HUES48 (cell line): ENCODE data around the gene DLG2.

Source experiments
- H3K27ac ChIP-seq: one replicate; pipeline ENCODE4 v1.7.0; 2013; ENCODE audit warnings: low read depth, low read length, inconsistent platforms
- H3K27me3 ChIP-seq: 2 replicates; pipeline ENCODE4 v1.6.1; 2013; ENCODE audit warnings: mild to moderate bottlenecking, low read length; ENCODE audit not compliant: control insufficient read depth, insufficient read depth
- H3K36me3 ChIP-seq: 2 replicates; pipeline ENCODE4 v1.6.1; 2013; ENCODE audit warnings: low read length; ENCODE audit not compliant: control insufficient read depth, insufficient read depth
- H3K4me1 ChIP-seq: 2 replicates; pipeline ENCODE4 v1.6.1; 2013; ENCODE audit warnings: mild to moderate bottlenecking, low read length; ENCODE audit not compliant: control insufficient read depth, insufficient read depth
- H3K4me3 ChIP-seq: 2 replicates; pipeline ENCODE4 v1.5.1; 2013; ENCODE audit warnings: mild to moderate bottlenecking, low read depth, low read length
- H3K9ac ChIP-seq: 2 replicates; pipeline ENCODE4 v1.6.1; 2013; ENCODE audit warnings: mild to moderate bottlenecking, low read depth, low read length, moderate library complexity
- H3K9me3 ChIP-seq: 2 replicates; pipeline ENCODE4 v1.6.1; 2013; ENCODE audit warnings: low read length; ENCODE audit not compliant: control insufficient read depth, insufficient read depth

The DLG2 gene

GRCh38 chr11:84675396-84676025, 951.6 kb downstream of the DLG2 start:
- Histone ChIP-seq H3K27ac (no peak overlapping the region), H3K9me3 (no peaks in the 10 kb centered on the region), H3K36me3 (no peaks in the 10 kb centered on the region), H3K9ac (no peak overlapping the region), H3K27me3 (no peaks in the 10 kb centered on the region), H3K4me1 (peaks cover 22% of the 10 kb centered on the region), H3K4me3 (no peak overlapping the region)

GRCh38 chr11:84673753-84674152, 953.4 kb downstream of the DLG2 start:
- Histone ChIP-seq H3K27me3 (no peaks in the 10 kb centered on the region), H3K4me1 (peaks cover 22% of the 10 kb centered on the region), H3K9me3 (no peaks in the 10 kb centered on the region), H3K27ac (no peak overlapping the region), H3K4me3 (no peak overlapping the region), H3K36me3 (no peaks in the 10 kb centered on the region), H3K9ac (no peak overlapping the region)

- H3K4me1 ChIP-seq, result peaks cover 22% of the 10 kb centered on the region
- H3K27me3 ChIP-seq, result no peaks in the 10 kb centered on the region
- H3K9ac ChIP-seq, result no peak overlapping the region
- no peak overlapping the region for H3K4me3 ChIP-seq
- no peak overlapping the region for H3K27ac ChIP-seq
- no peaks in the 10 kb centered on the region for H3K36me3 ChIP-seq
- no peaks in the 10 kb centered on the region for H3K9me3 ChIP-seq
Measured at GRCh38 chr11:84671325-84671999, 955.7 kb downstream of the DLG2 start.

- Histone ChIP-seq H3K4me3 (no peak overlapping the region), H3K9ac (no peak overlapping the region), H3K27me3 (no peaks in the 10 kb centered on the region), H3K36me3 (no peaks in the 10 kb centered on the region), H3K27ac (no peak overlapping the region), H3K9me3 (no peaks in the 10 kb centered on the region), H3K4me1 (no peaks in the 10 kb centered on the region)
Measured at GRCh38 chr11:84663731-84664130, 963.4 kb downstream of the DLG2 start.

GRCh38 chr11:84660257-84660977, 966.7 kb downstream of the DLG2 start:
- H3K9me3 ChIP-seq, result peaks cover 6% of the 10 kb centered on the region; the same call in 1 of the 2 replicates
- no peak overlapping the region for H3K27ac ChIP-seq
- no peak overlapping the region for H3K9ac ChIP-seq
- peaks cover 10% of the 10 kb centered on the region for H3K4me1 ChIP-seq
- H3K27me3 ChIP-seq, result no peaks in the 10 kb centered on the region
- H3K4me3 ChIP-seq, result no peak overlapping the region
- no peaks in the 10 kb centered on the region for H3K36me3 ChIP-seq

- Histone ChIP-seq H3K27me3 (no peaks in the 10 kb centered on the region), H3K4me3 (no peak overlapping the region), H3K27ac (peak overlapping the region; percentile 42), H3K36me3 (no peaks in the 10 kb centered on the region), H3K4me1 (peaks cover 15% of the 10 kb centered on the region), H3K9ac (no peak overlapping the region), H3K9me3 (peaks cover 6% of the 10 kb centered on the region; the same call in 1 of the 2 replicates)
Measured at GRCh38 chr11:84655712-84656111, 971.4 kb downstream of the DLG2 start.

GRCh38 chr11:84648471-84648870, 978.7 kb downstream of the DLG2 start:
- Histone ChIP-seq H3K9me3 (no peaks in the 10 kb centered on the region), H3K4me1 (peaks cover 48% of the 10 kb centered on the region), H3K9ac (no peak overlapping the region), H3K36me3 (no peaks in the 10 kb centered on the region), H3K27ac (peak overlapping the region; percentile 66), H3K27me3 (no peaks in the 10 kb centered on the region), H3K4me3 (peak overlapping the region; percentile 20; the same call in 1 of the 2 replicates)

GRCh38 chr11:84645988-84646694, 981.0 kb downstream of the DLG2 start:
- H3K27ac ChIP-seq, result peak overlapping the region; percentile 16
- H3K27me3 ChIP-seq, result no peaks in the 10 kb centered on the region
- H3K9me3 ChIP-seq, result no peaks in the 10 kb centered on the region
- peaks cover 48% of the 10 kb centered on the region for H3K4me1 ChIP-seq
- no peak overlapping the region for H3K9ac ChIP-seq
- H3K36me3 ChIP-seq, result no peaks in the 10 kb centered on the region
- H3K4me3 ChIP-seq, result no peak overlapping the region

GRCh38 chr11:84642500-84642899, 984.6 kb downstream of the DLG2 start:
- H3K9me3 ChIP-seq, result no peaks in the 10 kb centered on the region
- H3K4me3 ChIP-seq, result no peak overlapping the region
- peaks cover 17% of the 10 kb centered on the region for H3K4me1 ChIP-seq
- H3K27ac ChIP-seq, result no peak overlapping the region
- no peaks in the 10 kb centered on the region for H3K27me3 ChIP-seq
- no peaks in the 10 kb centered on the region for H3K36me3 ChIP-seq
- H3K9ac ChIP-seq, result no peak overlapping the region

- no peaks in the 10 kb centered on the region for H3K9me3 ChIP-seq
- no peaks in the 10 kb centered on the region for H3K36me3 ChIP-seq
Measured at GRCh38 chr11:84634309-84634708, 992.8 kb downstream of the DLG2 start.

More at GRCh38 chr11:84634309-84634708, 992.8 kb downstream of the DLG2 start:
- Histone ChIP-seq H3K27ac (no peak overlapping the region), H3K4me1 (no peaks in the 10 kb centered on the region), H3K27me3 (no peaks in the 10 kb centered on the region), H3K9ac (no peak overlapping the region), H3K4me3 (no peak overlapping the region)
